AG10803 (cell line): Measurements from ENCODE around the gene MT4.
A peak's percentile ranks its signal among the peaks of the same experiment; 100 is the strongest.
"Not testable (repeated sequence)": the region's sequence is repeated elsewhere in the genome, so short reads cannot be mapped to it uniquely, and the experiment has no call there.

ENCODE experiments used
- DNase-seq: peaks from one replicate; pipeline ENCODE4 v3.0.0; 2010; ENCODE audit warnings: low read depth
- H3K4me3 ChIP-seq: 2 replicates; pipeline ENCODE4 v1.5.1; 2011; ENCODE audit warnings: mild to moderate bottlenecking, low read length, control low read depth
- TF ChIP-seq, protein P1 (sequence below): conservative IDR thresholded peaks from 2 replicates; pipeline ENCODE4 v1.5.1; 2011; ENCODE audit warnings: mild to moderate bottlenecking, low read length, control low read depth, inconsistent platforms

The MT4 gene

DNA sequence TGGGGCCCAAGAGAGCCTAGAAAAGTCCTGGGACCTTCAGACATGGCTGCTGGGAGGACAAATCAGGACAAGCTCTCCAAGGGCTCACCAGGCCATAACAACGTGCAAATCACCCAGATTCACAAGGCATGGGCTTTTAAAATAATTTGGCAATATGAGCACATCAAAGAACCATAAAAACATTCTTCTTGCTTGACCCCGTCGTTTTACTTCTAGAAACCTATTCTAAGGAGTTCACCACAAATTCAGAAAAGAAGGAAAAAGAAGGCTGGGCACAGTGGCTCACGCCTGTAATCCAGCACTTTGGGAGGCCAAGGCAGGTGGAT, 12.4 kb downstream of the MT4 start:
- no peak for DNase-seq
- H3K4me3 ChIP-seq = no peak overlapping the region
- TF ChIP-seq, protein P1, sequence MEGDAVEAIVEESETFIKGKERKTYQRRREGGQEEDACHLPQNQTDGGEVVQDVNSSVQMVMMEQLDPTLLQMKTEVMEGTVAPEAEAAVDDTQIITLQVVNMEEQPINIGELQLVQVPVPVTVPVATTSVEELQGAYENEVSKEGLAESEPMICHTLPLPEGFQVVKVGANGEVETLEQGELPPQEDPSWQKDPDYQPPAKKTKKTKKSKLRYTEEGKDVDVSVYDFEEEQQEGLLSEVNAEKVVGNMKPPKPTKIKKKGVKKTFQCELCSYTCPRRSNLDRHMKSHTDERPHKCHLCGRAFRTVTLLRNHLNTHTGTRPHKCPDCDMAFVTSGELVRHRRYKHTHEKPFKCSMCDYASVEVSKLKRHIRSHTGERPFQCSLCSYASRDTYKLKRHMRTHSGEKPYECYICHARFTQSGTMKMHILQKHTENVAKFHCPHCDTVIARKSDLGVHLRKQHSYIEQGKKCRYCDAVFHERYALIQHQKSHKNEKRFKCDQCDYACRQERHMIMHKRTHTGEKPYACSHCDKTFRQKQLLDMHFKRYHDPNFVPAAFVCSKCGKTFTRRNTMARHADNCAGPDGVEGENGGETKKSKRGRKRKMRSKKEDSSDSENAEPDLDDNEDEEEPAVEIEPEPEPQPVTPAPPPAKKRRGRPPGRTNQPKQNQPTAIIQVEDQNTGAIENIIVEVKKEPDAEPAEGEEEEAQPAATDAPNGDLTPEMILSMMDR = no peak

DNA sequence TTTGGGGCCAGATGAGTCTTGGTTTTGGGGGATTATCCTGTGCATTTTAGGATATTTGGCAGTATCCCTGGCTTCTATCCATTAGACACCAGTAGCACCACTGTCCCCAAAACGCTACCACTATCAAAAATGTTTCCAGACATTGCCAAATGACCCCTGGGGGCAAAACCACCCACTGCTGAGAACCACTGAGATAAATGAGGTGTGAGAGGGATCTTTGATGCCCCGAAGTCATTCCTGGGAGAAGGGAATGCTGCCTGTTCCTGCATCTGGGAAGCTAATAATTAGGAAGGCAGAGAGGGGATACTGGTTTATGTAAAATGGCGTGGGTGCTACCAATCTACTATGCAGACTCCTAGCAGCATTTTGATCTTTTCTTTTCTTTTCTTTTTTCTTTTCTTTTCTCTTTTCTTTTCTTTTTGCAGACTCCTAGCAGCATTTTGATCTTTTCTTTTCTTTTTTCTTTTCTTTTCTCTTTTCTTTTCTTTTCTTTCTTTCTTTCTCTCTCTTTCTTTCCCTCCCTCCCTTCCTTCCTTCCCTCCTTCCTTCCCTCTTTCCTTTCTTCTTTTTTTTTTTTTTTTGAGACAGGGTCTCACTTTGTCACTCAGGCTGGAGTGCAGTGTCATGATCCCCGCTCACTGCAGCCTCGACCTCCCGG, 15.6 kb downstream of the MT4 start:
- no peak overlapping the region for H3K4me3 ChIP-seq
- no peak for DNase-seq
- TF ChIP-seq, protein P1 = no peak

DNA sequence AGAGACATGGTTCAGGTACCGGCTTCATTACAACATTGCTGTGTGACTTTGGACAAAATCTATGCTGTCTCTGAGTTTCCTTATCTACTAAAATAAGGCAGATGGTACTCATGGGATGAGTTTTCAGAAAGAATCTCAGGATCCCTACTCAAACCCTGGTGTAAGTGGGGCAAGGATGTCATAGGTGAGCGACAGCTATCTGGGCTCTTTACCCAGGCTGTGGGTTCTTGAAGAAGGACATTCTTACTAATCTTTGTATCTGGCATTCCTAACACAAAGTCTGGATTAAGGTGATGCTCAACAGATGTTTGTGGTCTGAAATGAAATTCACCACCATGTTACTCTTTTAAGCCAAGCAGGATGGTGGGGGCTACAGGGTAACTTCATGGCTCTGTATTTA, 18.0 kb downstream of the MT4 start:
- H3K4me3 ChIP-seq, DNase-seq: not testable (repeated sequence)

DNA sequence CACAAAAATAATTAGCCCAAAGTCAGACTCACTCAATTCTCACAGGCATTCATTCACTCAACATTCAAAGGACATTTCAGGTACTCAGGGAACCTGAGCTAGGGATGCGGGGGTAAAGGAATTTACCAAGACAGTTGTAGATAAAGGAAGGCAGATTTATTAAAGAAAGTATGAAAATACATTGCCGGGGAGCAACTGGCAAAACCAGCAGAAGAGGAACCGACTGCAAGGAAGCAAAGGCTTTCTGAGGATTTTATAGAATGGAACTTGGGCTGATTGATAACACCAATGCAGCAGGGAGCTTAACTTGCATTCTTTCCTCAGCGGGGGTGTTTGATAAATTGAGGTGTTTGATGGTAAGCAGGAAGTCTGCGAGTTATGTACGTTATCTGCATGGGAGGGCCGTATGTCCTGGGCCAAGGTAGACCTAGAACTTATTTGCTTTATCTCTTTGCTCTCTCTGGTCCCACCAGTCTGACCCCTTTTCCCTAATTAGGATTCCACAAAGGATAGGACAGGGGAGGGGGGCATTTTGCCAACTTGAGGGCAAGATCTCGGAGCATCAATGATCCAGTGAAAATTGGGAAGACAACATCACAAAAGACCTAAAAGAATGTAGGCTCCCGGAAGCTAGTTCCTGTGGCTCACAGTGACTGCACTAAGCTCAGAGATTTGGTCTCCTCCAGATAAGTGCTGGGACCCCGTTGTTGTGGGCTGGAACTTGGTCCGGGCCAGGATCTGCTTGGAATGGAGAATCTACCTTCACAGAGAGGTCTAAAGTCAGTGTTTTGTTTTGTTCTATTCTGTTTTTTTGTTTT, 18.7 kb downstream of the MT4 start:
- no peak for DNase-seq
- no peak overlapping the region for H3K4me3 ChIP-seq
- TF ChIP-seq, protein P1 = no peak

DNA sequence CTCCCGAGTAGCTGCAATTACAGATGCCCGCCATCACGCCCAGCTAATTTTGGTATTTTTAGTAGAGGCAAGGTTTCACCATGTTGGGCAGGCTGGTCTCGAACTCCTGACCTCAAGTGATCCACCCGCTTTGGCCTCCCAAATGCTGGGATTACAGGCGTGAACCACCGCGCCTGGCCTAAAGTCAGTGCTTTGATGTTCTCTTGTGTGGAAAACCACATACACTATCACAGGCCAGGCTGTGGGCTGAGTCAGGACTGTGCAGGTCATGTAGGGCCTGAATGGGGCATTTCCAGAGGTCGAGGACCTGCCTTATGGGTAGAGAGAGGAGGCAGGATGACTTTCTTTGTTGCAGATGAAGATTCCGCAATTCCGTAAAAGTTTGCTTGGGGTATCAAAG, 19.4 kb downstream of the MT4 start:
- DNase-seq = no peak
- TF ChIP-seq, protein P1 = no peak
- no peak overlapping the region for H3K4me3 ChIP-seq

DNA sequence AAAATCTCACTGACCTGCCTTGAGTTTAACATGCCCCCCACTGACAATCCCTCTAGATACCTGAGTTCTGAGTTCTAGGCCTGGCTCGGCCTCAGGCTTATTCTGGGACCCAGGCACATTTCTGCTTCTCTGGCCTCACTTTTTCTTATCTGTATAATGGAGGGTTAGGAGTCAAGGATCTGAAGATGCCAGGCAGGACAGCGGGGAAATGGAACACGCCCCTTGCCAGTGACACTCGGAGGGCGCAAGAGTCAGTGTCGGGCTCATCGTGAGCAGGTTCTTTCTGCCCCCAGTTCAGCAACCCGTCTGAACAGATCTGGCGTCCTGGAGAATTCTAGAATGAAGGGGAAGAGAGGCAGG, 23.9 kb downstream of the MT4 start:
- peak overlapping the region; percentile 26; the same call in 1 of the 2 replicates for H3K4me3 ChIP-seq
- TF ChIP-seq, protein P1 = no peak
- DNase-seq = no peak

DNA sequence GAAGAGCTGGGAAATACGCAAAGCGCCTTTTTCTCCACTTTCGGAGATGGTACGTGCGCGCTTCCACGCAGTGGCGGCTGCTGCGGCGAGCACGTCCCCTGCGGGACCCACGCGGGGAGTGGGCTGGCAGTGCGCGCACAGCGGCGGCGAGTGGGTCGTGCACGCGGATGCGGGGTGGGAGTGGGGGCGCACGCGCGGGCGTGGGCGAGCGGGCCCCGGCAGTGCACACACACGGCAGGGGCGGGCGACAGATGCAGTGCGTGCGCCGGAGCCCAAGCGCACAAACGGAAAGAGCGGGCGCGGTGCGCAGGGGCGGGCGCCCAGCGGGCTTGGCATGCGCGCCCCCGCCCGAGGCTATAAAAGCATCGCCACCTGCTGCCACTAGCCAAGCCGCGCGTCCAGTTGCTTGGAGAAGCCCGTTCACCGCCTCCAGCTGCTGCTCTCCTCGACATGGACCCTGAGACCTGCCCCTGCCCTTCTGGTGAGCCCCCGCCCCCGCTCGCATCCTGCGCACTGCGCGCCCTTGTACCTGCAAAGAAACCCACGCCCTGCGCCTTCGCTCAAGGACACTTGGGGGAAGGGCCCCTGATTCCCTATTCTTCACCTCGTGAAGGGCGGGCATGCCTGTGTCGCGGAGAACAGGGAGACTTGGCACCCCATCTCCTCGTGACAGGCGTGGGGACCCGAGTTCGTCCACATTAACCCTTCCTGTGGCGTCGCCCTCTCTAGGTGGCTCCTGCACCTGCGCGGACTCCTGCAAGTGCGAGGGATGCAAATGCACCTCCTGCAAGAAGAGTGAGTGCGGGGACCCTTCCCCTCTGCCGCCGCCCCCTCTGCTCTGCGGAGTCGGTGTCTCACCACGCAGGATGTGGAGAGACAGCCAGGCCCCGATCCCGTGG, 24.5 kb downstream of the MT4 start, which contains the start of gene MT3:
MT3 (plus strand) TSS at position 388 of the 899 bp plus-strand sequence; CDS start at position 451, 63 bp downstream.
- TF ChIP-seq, protein P1 = no peak
- DNase-seq = no peak
- H3K4me3 ChIP-seq = peak within 1 kb of the TSS; percentile 30
